NCI-H2227 treated with DMSO at 0.1 percent for 48 hours (cell line): ENCODE results near the gene RPS8.
"Not testable (repeated sequence)": the region's sequence is repeated elsewhere in the genome, so short reads cannot be mapped to it uniquely, and the experiment has no call there.

ENCODE experiments used
- DNase-seq: peaks from one replicate; lab custom pipeline; 2025; lab: John Stamatoyannopoulos, UW

RPS8 gene

GRCh38 chr1:44780583-44781121, 5.3 kb downstream of the RPS8 start:
- DNase-seq = no peak

DNA sequence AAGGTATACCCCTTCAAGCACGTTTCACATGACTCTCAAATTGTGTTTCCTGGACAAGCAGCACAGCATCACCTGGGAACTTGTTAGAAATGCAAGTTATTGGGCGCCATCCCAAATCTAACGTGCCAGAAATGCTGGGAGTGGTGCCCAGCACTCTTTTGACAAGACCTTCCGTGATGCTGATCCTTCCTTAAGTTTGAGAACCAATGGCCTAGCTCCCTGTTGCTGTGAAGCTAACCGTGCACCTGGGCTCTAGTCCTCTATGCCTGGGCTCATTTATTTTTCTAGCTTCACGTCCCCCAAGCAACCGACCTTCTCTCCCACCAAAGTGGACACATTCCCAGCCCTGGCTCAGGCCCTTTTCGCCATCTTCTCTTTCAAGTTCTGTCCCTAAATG, 8.4 kb downstream of the RPS8 start:
- DNase-seq = no peak

GRCh38 chr1:44784094-44785028, 9.0 kb downstream of the RPS8 start:
- no peak for DNase-seq

DNA sequence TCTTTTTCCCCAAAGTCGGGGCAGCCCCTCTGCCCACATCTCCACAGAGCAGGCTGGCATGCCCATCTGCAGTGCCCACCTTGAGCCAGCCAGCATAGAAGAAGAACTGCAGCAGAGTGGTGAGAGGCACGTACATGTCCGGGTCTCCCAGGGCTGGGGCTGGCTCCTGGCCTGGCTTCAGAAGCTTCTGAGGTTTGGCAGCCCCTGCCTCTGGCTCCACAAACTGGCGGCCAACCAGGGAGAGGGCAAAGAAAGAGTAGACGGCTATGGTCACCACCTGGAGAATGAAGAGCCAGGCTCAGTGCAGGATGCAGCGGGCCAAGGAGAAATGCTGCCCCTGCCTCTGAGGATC, 9.7 kb downstream of the RPS8 start:
- DNase-seq = no peak

GRCh38 chr1:44785501-44786137, 10.3 kb downstream of the RPS8 start:
- DNase-seq = no peak

GRCh38 chr1:44786138-44786840, 10.9 kb downstream of the RPS8 start:
- no peak for DNase-seq

GRCh38 chr1:44786841-44787426, 11.6 kb downstream of the RPS8 start:
- DNase-seq = no peak

DNA sequence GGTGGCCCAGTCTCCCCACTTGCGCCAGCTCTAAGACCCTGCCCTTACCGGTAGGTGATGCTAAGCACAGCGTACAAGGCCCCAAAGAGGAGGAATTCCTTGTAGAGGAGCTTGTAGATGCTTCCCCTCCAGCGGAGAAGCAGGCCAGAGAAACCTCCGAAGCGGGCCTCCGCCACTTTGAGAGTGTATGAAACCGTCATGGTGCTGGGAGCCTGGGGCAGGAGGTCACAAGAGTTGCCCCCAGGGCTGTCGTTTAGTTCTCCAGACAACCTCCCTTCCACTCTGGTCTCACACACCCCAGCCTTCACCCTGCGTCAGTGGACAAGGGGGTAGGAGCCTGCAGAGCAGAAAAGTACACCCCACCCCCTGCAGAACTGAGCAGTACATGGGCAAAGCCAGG, 12.2 kb downstream of the RPS8 start:
- no peak for DNase-seq

DNA sequence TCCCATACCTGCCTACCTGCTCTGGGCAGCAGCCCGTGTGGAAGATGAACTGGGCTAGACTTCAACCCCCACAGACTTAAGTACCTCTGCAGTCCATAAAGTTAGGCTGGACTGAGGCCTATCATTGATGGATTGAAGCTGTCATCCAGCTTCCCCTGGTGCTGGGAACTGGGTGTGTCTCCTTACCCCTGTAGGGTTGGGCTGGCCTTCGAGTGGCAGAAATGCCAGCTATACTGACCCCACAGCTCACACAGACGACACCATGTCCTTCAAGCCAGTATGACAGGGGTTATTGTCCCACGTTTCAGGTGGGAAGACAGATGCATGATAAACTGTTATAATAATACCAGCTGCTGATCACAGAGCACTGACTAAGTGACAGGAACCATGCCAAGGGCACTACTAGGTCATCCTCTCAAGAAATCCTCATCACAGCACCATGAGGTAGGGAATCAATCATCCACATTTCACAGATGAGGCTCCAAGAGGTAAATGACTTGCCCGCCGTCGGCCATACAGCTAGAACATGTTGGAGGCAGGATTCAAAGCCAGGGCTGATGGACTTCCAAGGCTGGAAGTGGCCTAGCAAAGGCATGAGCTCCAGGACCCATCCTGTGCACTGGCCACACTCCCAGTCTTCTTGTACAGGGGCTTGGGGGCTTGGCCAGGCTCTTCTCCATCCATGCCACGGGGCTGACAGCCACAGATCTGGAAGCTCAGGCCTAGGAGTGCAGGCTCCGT, 12.9 kb downstream of the RPS8 start, which contains the start of gene BEST4:
Gene BEST4 (minus strand): TSS at position 51 of the 741 bp plus-strand sequence. CDS start 465 bp downstream, outside the sequence.
- no peak for DNase-seq

DNA sequence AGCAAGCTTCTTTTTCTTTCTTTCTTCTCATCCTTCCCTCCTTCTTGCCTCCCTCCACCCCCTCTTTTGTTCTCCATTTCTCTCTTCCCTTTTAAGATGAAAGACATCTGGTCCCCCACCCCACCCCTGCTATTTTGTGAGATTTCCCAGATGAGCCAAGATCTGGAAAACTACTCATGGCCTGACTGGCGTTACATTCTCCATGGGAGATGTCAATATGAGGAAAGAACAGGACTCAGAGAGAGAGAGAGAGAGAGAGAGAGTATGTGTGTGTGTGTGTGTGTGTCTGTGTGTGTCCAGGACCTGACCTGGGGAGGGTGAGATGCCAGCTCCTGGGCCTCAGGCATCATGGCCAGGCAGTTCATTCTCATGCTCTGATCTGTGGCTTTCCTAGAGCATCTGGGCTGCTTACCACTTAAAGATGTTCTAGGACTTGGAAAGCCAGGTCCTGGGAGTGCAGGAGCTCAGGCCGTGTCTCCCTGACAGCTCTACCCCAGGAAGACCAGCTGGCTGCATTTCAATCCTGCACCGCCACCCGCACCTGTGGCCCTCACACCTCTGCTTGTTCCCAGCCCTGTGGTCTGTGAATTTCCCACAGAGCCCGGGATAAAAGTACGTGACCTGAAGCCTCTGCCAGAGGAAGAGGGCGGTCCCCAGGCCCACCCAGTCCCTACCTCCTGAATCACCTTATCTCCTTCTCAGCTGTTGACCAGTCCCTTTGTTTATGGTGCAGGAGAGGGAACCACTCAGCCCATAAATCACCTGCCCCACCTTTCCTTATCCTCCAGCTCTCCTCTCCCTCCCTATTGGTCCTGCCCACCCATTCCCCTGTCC, 15.8 kb downstream of the RPS8 start:
- DNase-seq = no peak

- no peak for DNase-seq
These were observed 17.6 kb downstream of the RPS8 start for GRCh38 chr1:44792736-44793502.

- not testable (repeated sequence) for DNase-seq
These were observed 22.5 kb downstream of the RPS8 start for GRCh38 chr1:44797886-44798285.

DNA sequence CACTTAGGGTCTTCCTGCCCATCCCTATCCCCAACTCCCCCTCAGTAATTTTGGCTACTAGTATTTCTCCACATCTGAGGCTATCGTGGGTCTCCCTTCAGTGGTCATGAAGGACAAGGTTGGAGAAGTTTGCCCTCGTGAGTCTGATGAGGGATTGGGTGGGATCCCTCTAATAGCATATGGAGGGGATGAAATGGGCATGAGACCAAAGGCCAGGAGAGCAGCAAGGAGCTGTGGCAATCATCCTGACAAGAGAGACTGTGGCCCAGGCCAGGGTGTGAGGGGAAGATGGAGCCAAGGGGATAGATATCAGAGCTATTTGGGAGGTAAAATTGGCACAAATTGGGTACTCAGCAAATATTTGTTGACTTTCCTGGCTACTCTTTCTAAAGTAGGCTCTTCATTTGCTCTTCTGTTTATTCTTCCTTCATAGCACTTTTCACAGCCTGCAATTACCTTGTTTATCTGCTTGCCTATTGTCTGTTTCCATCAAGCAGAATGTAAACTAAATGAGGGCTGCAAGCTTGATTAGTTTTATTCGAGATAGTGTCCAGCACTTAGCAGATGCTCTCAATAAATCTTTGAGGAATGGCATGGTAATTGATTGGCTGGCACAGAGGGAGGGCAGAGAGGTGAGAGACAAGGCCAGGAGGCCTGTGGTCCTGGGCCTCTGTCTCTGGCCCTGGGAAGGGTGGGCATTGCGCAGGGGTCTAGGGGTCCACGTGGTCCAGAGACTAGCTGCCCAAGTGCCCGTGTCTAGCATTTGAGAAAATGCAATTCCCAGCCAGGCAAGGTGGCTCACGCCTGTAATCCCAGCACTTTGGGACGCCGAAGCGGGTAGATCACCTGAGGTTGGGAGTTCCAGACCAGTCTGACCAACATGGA, 23.4 kb downstream of the RPS8 start:
- peak; percentile 29 for DNase-seq

- DNase-seq = peak; percentile 98
These were observed 24.6 kb downstream of the RPS8 start, which contains the start of gene PLK3 for GRCh38 chr1:44799770-44800584. PLK3 (plus strand) TSS chr1:44800377; CDS start chr1:44800464, 87 bp downstream.

DNA sequence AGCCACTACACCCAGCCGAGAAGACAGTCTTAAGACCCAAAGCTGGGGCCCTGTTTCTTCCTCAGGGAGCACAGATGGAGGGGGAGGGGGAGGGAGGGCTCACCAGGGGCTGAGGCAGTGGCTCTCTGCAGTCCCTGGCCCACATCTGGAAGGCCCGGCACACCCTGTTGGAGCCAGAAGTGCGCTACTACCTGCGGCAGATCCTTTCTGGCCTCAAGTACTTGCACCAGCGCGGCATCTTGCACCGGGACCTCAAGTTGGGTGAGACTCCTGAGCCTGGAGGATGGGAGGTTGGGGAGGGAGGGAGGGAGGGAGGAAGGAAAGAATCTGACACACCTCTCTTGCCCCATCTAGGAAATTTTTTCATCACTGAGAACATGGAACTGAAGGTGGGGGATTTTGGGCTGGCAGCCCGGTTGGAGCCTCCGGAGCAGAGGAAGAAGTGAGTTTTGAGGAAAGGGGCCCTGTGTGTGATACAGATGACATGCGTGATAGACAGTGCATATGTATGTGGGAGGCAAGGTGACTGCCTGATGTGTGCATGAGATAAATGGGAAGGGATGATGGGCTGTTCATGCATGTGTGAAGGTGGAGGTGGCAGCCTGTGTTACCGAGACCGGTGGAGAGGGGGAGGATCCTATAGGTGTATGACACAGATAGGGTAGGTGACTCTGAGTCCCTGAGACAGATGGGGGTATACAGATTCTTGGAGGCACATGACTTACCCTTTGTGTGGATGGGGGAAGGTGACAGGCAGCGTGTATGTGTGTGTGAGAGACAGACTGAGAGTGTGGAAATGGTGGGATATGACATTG, 26.4 kb downstream of the RPS8 start:
- DNase-seq = no peak

DNA sequence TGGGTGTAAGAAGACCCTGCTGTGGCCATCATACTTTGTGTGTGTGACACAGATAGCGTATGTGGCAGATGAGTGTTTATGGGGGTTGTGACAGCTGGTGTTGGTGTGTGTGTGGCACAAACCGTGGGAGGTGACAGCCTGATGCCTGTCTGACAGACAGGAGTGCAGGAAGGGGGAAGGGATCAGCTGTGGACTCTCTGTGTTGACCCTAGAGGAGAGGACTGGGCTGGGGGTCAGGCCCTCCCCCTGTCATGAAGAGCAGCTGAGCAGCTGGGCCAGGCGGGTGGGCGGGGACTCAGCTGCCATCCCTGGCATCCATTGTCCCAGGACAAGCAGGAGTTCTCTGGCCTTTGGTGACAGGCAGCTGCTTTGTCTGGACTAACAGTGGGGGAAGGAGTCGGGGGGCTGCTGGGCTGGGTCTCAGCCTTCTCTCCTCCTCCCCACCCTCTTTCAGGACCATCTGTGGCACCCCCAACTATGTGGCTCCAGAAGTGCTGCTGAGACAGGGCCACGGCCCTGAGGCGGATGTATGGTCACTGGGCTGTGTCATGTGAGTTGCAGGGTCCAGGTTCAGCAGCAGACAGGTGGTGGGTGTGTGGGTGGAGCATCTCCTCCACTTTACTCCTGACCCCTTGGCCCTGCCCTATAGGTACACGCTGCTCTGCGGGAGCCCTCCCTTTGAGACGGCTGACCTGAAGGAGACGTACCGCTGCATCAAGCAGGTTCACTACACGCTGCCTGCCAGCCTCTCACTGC, 27.1 kb downstream of the RPS8 start:
- DNase-seq = no peak
